ENCODE measurements around the gene VDAC2.
"Not testable (repeated sequence)": the region's sequence is repeated elsewhere in the genome, so short reads cannot be mapped to it uniquely, and the experiment has no call there.

The VDAC2 gene

GRCh38 chr10:75207857-75208144 lies 2.8 kb upstream of the VDAC2 start:
- peaks cover 4 to 8% of the 10 kb centered on the region in 2 donors for H3K36me3 ChIP-seq (ENCODE audit: control insufficient read depth in 2 of 2, insufficient read depth in 2 of 2, low read length in 2 of 2)
- peaks cover 16 to 27% of the 10 kb centered on the region in 2 donors for H3K4me1 ChIP-seq (ENCODE audit: control insufficient read depth in 2 of 2, insufficient read depth in 2 of 2, low read length in 2 of 2)
- H3K9ac ChIP-seq (ENCODE audit: low read depth in 1 of 2, low read length in 2 of 2) = no peak overlapping the region
- no peaks in the 10 kb centered on the region for H3K9me3 ChIP-seq (ENCODE audit: control insufficient read depth in 2 of 2, low read length in 2 of 2)
- no peak overlapping the region for H3K27ac ChIP-seq (ENCODE audit: low read depth in 2 of 2, low read length in 2 of 2)
- H3K27me3 ChIP-seq (ENCODE audit: control insufficient read depth in 2 of 2, insufficient read depth in 2 of 2, low read length in 2 of 2) = no peaks in the 10 kb centered on the region
- H3K4me3 ChIP-seq (ENCODE audit: low read length in 2 of 2) = no peak overlapping the region

GRCh38 chr10:75208181-75208580 lies 2.4 kb upstream of the VDAC2 start:
- Histone ChIP-seq H3K27ac (ENCODE audit: low read depth in 2 of 2, low read length in 2 of 2) (no peak overlapping the region), H3K9me3 (ENCODE audit: control insufficient read depth in 2 of 2, low read length in 2 of 2) (no peaks in the 10 kb centered on the region)

GRCh38 chr10:75209086-75209920 lies 1.3 kb upstream of the VDAC2 start:
- Histone ChIP-seq H3K9ac (ENCODE audit: low read depth in 1 of 2, low read length in 2 of 2) (peak overlapping the region; percentile 92 to 100), H3K27me3 (ENCODE audit: control insufficient read depth in 2 of 2, insufficient read depth in 2 of 2, low read length in 2 of 2) (no peaks in the 10 kb centered on the region), H3K36me3 (ENCODE audit: control insufficient read depth in 2 of 2, insufficient read depth in 2 of 2, low read length in 2 of 2) (peaks cover 13 to 20% of the 10 kb centered on the region in 2 donors), H3K4me3 (ENCODE audit: low read length in 2 of 2) (peak overlapping the region; percentile 96), H3K9me3 (ENCODE audit: control insufficient read depth in 2 of 2, low read length in 2 of 2) (no peaks in the 10 kb centered on the region), H3K4me1 (ENCODE audit: control insufficient read depth in 2 of 2, insufficient read depth in 2 of 2, low read length in 2 of 2) (peaks cover 16 to 23% of the 10 kb centered on the region in 2 donors), H3K27ac (ENCODE audit: low read depth in 2 of 2, low read length in 2 of 2) (peak overlapping the region; percentile 95 to 100)

More at GRCh38 chr10:75208181-75208580, 2.4 kb upstream of the VDAC2 start:
- Histone ChIP-seq H3K4me3 (ENCODE audit: low read length in 2 of 2) (no peak overlapping the region), H3K9ac (ENCODE audit: low read depth in 1 of 2, low read length in 2 of 2) (no peak overlapping the region), H3K4me1 (ENCODE audit: control insufficient read depth in 2 of 2, insufficient read depth in 2 of 2, low read length in 2 of 2) (peaks cover 16 to 25% of the 10 kb centered on the region in 2 donors), H3K27me3 (ENCODE audit: control insufficient read depth in 2 of 2, insufficient read depth in 2 of 2, low read length in 2 of 2) (no peaks in the 10 kb centered on the region), H3K36me3 (ENCODE audit: control insufficient read depth in 2 of 2, insufficient read depth in 2 of 2, low read length in 2 of 2) (peaks cover 6 to 12% of the 10 kb centered on the region in 2 donors)

GRCh38 chr10:75209921-75210281 lies 695 bp upstream of the VDAC2 start:
- no peaks in the 10 kb centered on the region for H3K9me3 ChIP-seq (ENCODE audit: control insufficient read depth in 2 of 2, low read length in 2 of 2)
- peaks cover 16 to 23% of the 10 kb centered on the region in 2 donors for H3K4me1 ChIP-seq (ENCODE audit: control insufficient read depth in 2 of 2, insufficient read depth in 2 of 2, low read length in 2 of 2)
- H3K4me3 ChIP-seq (ENCODE audit: low read length in 2 of 2) = peak overlapping the region; percentile 96
- H3K9ac ChIP-seq (ENCODE audit: low read depth in 1 of 2, low read length in 2 of 2) = peak overlapping the region; percentile 92 to 100
- no peaks in the 10 kb centered on the region for H3K27me3 ChIP-seq (ENCODE audit: control insufficient read depth in 2 of 2, insufficient read depth in 2 of 2, low read length in 2 of 2)
- peaks cover 17 to 25% of the 10 kb centered on the region in 2 donors for H3K36me3 ChIP-seq (ENCODE audit: control insufficient read depth in 2 of 2, insufficient read depth in 2 of 2, low read length in 2 of 2)
- H3K27ac ChIP-seq (ENCODE audit: low read depth in 2 of 2, low read length in 2 of 2) = peak overlapping the region; percentile 95 to 100

- Histone ChIP-seq H3K27me3 (ENCODE audit: control insufficient read depth in 2 of 2, insufficient read depth in 2 of 2, low read length in 2 of 2) (no peaks in the 10 kb centered on the region), H3K9me3 (ENCODE audit: control insufficient read depth in 2 of 2, low read length in 2 of 2) (no peaks in the 10 kb centered on the region), H3K9ac (ENCODE audit: low read depth in 1 of 2, low read length in 2 of 2) (peak overlapping the region; percentile 92 to 97), H3K36me3 (ENCODE audit: control insufficient read depth in 2 of 2, insufficient read depth in 2 of 2, low read length in 2 of 2) (peaks cover 22 to 30% of the 10 kb centered on the region in 2 donors), H3K4me3 (ENCODE audit: low read length in 2 of 2) (peak overlapping the region; percentile 96), H3K4me1 (ENCODE audit: control insufficient read depth in 2 of 2, insufficient read depth in 2 of 2, low read length in 2 of 2) (peaks cover 16 to 20% of the 10 kb centered on the region in 2 donors), H3K27ac (ENCODE audit: low read depth in 2 of 2, low read length in 2 of 2) (peak overlapping the region; percentile 95 to 100)
Measured at GRCh38 chr10:75211007-75211691, 553 bp downstream of the VDAC2 start.

- no peaks in the 10 kb centered on the region for H3K9me3 ChIP-seq (ENCODE audit: control insufficient read depth in 2 of 2, low read length in 2 of 2)
- H3K27ac ChIP-seq (ENCODE audit: low read depth in 2 of 2, low read length in 2 of 2) = no peak overlapping the region
- H3K36me3 ChIP-seq (ENCODE audit: control insufficient read depth in 2 of 2, insufficient read depth in 2 of 2, low read length in 2 of 2) = peaks cover 34 to 42% of the 10 kb centered on the region in 2 donors
- H3K9ac ChIP-seq (ENCODE audit: low read depth in 1 of 2, low read length in 2 of 2) = peak overlapping the region; percentile 34 to 92
- H3K27me3 ChIP-seq (ENCODE audit: control insufficient read depth in 2 of 2, insufficient read depth in 2 of 2, low read length in 2 of 2) = no peaks in the 10 kb centered on the region
- peaks cover 16 to 22% of the 10 kb centered on the region in 2 donors for H3K4me1 ChIP-seq (ENCODE audit: control insufficient read depth in 2 of 2, insufficient read depth in 2 of 2, low read length in 2 of 2)
- H3K4me3 ChIP-seq (ENCODE audit: low read length in 2 of 2) = peak overlapping the region; percentile 96
Measured at GRCh38 chr10:75212343-75212742, 1.7 kb downstream of the VDAC2 start.

- Histone ChIP-seq H3K4me1 (ENCODE audit: control insufficient read depth in 2 of 2, insufficient read depth in 2 of 2, low read length in 2 of 2) (peaks cover 4 to 8% of the 10 kb centered on the region in 2 donors), H3K4me3 (ENCODE audit: low read length in 2 of 2) (no peak overlapping the region), H3K9ac (ENCODE audit: low read depth in 1 of 2, low read length in 2 of 2) (no peak overlapping the region), H3K36me3 (ENCODE audit: control insufficient read depth in 2 of 2, insufficient read depth in 2 of 2, low read length in 2 of 2) (peaks cover 85 to 86% of the 10 kb centered on the region in 2 donors), H3K9me3 (ENCODE audit: control insufficient read depth in 2 of 2, low read length in 2 of 2) (no peaks in the 10 kb centered on the region), H3K27me3 (ENCODE audit: control insufficient read depth in 2 of 2, insufficient read depth in 2 of 2, low read length in 2 of 2) (no peaks in the 10 kb centered on the region), H3K27ac (ENCODE audit: low read depth in 2 of 2, low read length in 2 of 2) (no peak overlapping the region)
Measured at GRCh38 chr10:75220274-75220673, 9.7 kb downstream of the VDAC2 start.

- peaks cover 81 to 89% of the 10 kb centered on the region in 2 donors for H3K36me3 ChIP-seq (ENCODE audit: control insufficient read depth in 2 of 2, insufficient read depth in 2 of 2, low read length in 2 of 2)
- H3K9ac ChIP-seq (ENCODE audit: low read depth in 1 of 2, low read length in 2 of 2); H3K27ac ChIP-seq (ENCODE audit: low read depth in 2 of 2, low read length in 2 of 2); H3K4me3 ChIP-seq (ENCODE audit: low read length in 2 of 2); H3K27me3 ChIP-seq (ENCODE audit: control insufficient read depth in 2 of 2, insufficient read depth in 2 of 2, low read length in 2 of 2); H3K9me3 ChIP-seq (ENCODE audit: control insufficient read depth in 2 of 2, low read length in 2 of 2): not testable (repeated sequence)
- peaks cover 10 to 15% of the 10 kb centered on the region in 2 donors for H3K4me1 ChIP-seq (ENCODE audit: control insufficient read depth in 2 of 2, insufficient read depth in 2 of 2, low read length in 2 of 2)
Measured at GRCh38 chr10:75221492-75221891, 10.9 kb downstream of the VDAC2 start.

GRCh38 chr10:75223507-75223906 lies 12.9 kb downstream of the VDAC2 start:
- Histone ChIP-seq H3K27me3 (ENCODE audit: control insufficient read depth in 2 of 2, insufficient read depth in 2 of 2, low read length in 2 of 2) (no peaks in the 10 kb centered on the region), H3K27ac (ENCODE audit: low read depth in 2 of 2, low read length in 2 of 2) (no peak overlapping the region), H3K36me3 (ENCODE audit: control insufficient read depth in 2 of 2, insufficient read depth in 2 of 2, low read length in 2 of 2) (peaks cover 66 to 78% of the 10 kb centered on the region in 2 donors), H3K4me1 (ENCODE audit: control insufficient read depth in 2 of 2, insufficient read depth in 2 of 2, low read length in 2 of 2) (peaks cover 13 to 20% of the 10 kb centered on the region in 2 donors), H3K9me3 (ENCODE audit: control insufficient read depth in 2 of 2, low read length in 2 of 2) (no peaks in the 10 kb centered on the region), H3K4me3 (ENCODE audit: low read length in 2 of 2) (no peak overlapping the region), H3K9ac (ENCODE audit: low read depth in 1 of 2, low read length in 2 of 2) (no peak overlapping the region)

- H3K4me3 ChIP-seq (ENCODE audit: low read length in 2 of 2) = no peak overlapping the region
- H3K9ac ChIP-seq (ENCODE audit: low read depth in 1 of 2, low read length in 2 of 2) = no peak overlapping the region
- H3K9me3 ChIP-seq (ENCODE audit: control insufficient read depth in 2 of 2, low read length in 2 of 2) = no peaks in the 10 kb centered on the region
- H3K4me1 ChIP-seq (ENCODE audit: control insufficient read depth in 2 of 2, insufficient read depth in 2 of 2, low read length in 2 of 2) = peaks cover 13 to 20% of the 10 kb centered on the region in 2 donors
- H3K36me3 ChIP-seq (ENCODE audit: control insufficient read depth in 2 of 2, insufficient read depth in 2 of 2, low read length in 2 of 2) = peaks cover 65 to 76% of the 10 kb centered on the region in 2 donors
- H3K27ac ChIP-seq (ENCODE audit: low read depth in 2 of 2, low read length in 2 of 2) = peak overlapping the region; percentile 6 to 65
- H3K27me3 ChIP-seq (ENCODE audit: control insufficient read depth in 2 of 2, insufficient read depth in 2 of 2, low read length in 2 of 2) = no peaks in the 10 kb centered on the region
Measured at GRCh38 chr10:75226095-75226494, 15.5 kb downstream of the VDAC2 start.
